HCT116 (cell line): Measurements from ENCODE around the gene PRDX2.

Experiments
- ZNF274 ChIP-seq: fragments of 200-500 bp; sonication (Bioruptor generic); IDR thresholded peaks from 2 replicates; pipeline ENCODE4 v1.6.1; 2014; ENCODE audit warnings: mild to moderate bottlenecking, low read depth, low read length, inconsistent platforms
- TF ChIP-seq, protein P1 (sequence below), 3 experiments: fragments of 200-600 bp in 1 of 3; sonication (generic) in 1 of 3; IDR thresholded peaks in 2 of 3; conservative IDR thresholded peaks in 1 of 3; 2 replicates each; pipeline ENCODE4 v1.5.1; 2012 to 2017; ENCODE audit warnings: low read depth in 2 of 3, low read length in 2 of 3, antibody characterized with exemption in 1 of 3, borderline replicate concordance in 1 of 3, control low read depth in 1 of 3, mild to moderate bottlenecking in 1 of 3, mixed read lengths in 1 of 3, mixed run types in 1 of 3, moderate library complexity in 1 of 3; ENCODE audit not compliant: insufficient read depth in 1 of 3

DNA sequence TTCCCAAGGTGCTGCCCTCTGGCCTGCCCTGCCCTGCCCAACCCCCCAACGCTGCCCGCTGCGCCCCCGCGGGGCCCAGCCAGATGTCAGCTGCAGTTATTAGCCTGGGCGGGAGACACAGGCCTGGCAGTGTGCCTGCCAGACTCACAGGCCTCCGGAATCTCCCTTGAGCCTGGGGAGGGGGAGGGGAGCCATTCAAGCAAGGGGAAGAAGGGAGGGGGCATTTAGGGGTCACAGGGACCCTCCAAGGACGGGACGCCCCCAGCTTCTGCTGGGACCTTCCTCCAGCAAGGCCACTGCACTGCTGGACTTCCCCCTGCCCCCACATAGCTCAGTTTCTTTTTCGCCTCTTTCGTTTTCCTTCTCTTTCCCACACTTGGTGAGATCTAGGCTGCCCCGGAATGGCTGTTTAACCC lies 12.9 kb downstream of the PRDX2 start:
- TF ChIP-seq, protein P1, sequence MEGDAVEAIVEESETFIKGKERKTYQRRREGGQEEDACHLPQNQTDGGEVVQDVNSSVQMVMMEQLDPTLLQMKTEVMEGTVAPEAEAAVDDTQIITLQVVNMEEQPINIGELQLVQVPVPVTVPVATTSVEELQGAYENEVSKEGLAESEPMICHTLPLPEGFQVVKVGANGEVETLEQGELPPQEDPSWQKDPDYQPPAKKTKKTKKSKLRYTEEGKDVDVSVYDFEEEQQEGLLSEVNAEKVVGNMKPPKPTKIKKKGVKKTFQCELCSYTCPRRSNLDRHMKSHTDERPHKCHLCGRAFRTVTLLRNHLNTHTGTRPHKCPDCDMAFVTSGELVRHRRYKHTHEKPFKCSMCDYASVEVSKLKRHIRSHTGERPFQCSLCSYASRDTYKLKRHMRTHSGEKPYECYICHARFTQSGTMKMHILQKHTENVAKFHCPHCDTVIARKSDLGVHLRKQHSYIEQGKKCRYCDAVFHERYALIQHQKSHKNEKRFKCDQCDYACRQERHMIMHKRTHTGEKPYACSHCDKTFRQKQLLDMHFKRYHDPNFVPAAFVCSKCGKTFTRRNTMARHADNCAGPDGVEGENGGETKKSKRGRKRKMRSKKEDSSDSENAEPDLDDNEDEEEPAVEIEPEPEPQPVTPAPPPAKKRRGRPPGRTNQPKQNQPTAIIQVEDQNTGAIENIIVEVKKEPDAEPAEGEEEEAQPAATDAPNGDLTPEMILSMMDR (IDR thresholded peaks at IDR 0.05 in 2 of 3, conservative IDR thresholded peaks at IDR 0.05 in 1 of 3; ENCODE audit: borderline replicate concordance in 1 of 3, insufficient read depth in 1 of 3, low read depth in 2 of 3, low read length in 2 of 3), result no peak
- TF ChIP-seq ZNF274, result no peak
